Skeletal muscle satellite cell (primary cell): ENCODE results near the gene FAS.

Source experiments
- H3K27me3 ChIP-seq: 2 replicates; pipeline ENCODE4 v1.7.0; 2013; ENCODE audit warnings: low read length; ENCODE audit not compliant: control insufficient read depth, insufficient read depth
- H3K36me3 ChIP-seq: 2 replicates; pipeline ENCODE4 v1.7.0; 2013; ENCODE audit warnings: mild to moderate bottlenecking, control low read depth, low read length; ENCODE audit not compliant: insufficient read depth
- H3K4me1 ChIP-seq: 2 replicates; pipeline ENCODE4 v1.7.0; 2013; ENCODE audit warnings: low read length; ENCODE audit not compliant: control insufficient read depth, insufficient read depth
- H3K4me2 ChIP-seq: 2 replicates; pipeline ENCODE4 v1.7.0; 2013; ENCODE audit warnings: mild to moderate bottlenecking, low read length
- H3K4me3 ChIP-seq: 2 replicates; pipeline ENCODE4 v1.7.0; 2013; ENCODE audit warnings: low read length
- H3K9ac ChIP-seq: 2 replicates; pipeline ENCODE4 v1.7.0; 2013; ENCODE audit warnings: mild to moderate bottlenecking, low read depth, low read length, moderate library complexity
- H3K9me3 ChIP-seq: replicated peaks from 2 replicates; pipeline ENCODE4 v1.7.0; 2013; ENCODE audit warnings: mild to moderate bottlenecking, control low read depth, low read length

Gene FAS

GRCh38 chr10:88954458-88955083 lies 36.0 kb upstream of the FAS start:
- Histone ChIP-seq H3K4me1 (peaks cover 39% of the 10 kb centered on the region), H3K4me2 (no peak overlapping the region), H3K36me3 (no peaks in the 10 kb centered on the region), H3K9ac (no peak overlapping the region), H3K9me3 (no peaks in the 10 kb centered on the region), H3K27me3 (no peaks in the 10 kb centered on the region), H3K4me3 (no peak overlapping the region)

GRCh38 chr10:88957381-88957780 lies 33.2 kb upstream of the FAS start:
- no peak overlapping the region for H3K9ac ChIP-seq
- H3K27me3 ChIP-seq = no peaks in the 10 kb centered on the region
- no peak overlapping the region for H3K4me3 ChIP-seq
- no peak overlapping the region for H3K4me2 ChIP-seq
- H3K4me1 ChIP-seq = peaks cover 16% of the 10 kb centered on the region
- H3K9me3 ChIP-seq = no peaks in the 10 kb centered on the region
- no peaks in the 10 kb centered on the region for H3K36me3 ChIP-seq

GRCh38 chr10:88958721-88959120 lies 31.9 kb upstream of the FAS start:
- peaks cover 5% of the 10 kb centered on the region for H3K4me1 ChIP-seq
- no peaks in the 10 kb centered on the region for H3K27me3 ChIP-seq
- H3K4me3 ChIP-seq = no peak overlapping the region
- H3K36me3 ChIP-seq = no peaks in the 10 kb centered on the region
- no peak overlapping the region for H3K4me2 ChIP-seq
- no peak overlapping the region for H3K9ac ChIP-seq
- no peaks in the 10 kb centered on the region for H3K9me3 ChIP-seq

GRCh38 chr10:88960802-88961201 lies 29.8 kb upstream of the FAS start:
- Histone ChIP-seq H3K36me3 (no peaks in the 10 kb centered on the region), H3K4me1 (peaks cover 5% of the 10 kb centered on the region), H3K27me3 (no peaks in the 10 kb centered on the region), H3K4me3 (no peak overlapping the region), H3K9me3 (no peaks in the 10 kb centered on the region), H3K4me2 (no peak overlapping the region), H3K9ac (no peak overlapping the region)

- Histone ChIP-seq H3K4me2 (no peak overlapping the region), H3K4me1 (peaks cover 5% of the 10 kb centered on the region), H3K9me3 (no peaks in the 10 kb centered on the region), H3K4me3 (no peak overlapping the region), H3K9ac (no peak overlapping the region), H3K36me3 (no peaks in the 10 kb centered on the region), H3K27me3 (no peaks in the 10 kb centered on the region)
Measured at GRCh38 chr10:88961266-88961665, 29.3 kb upstream of the FAS start.

GRCh38 chr10:88962336-88962735 lies 28.3 kb upstream of the FAS start:
- no peaks in the 10 kb centered on the region for H3K36me3 ChIP-seq
- no peak overlapping the region for H3K4me3 ChIP-seq
- no peak overlapping the region for H3K9ac ChIP-seq
- H3K27me3 ChIP-seq = no peaks in the 10 kb centered on the region
- no peaks in the 10 kb centered on the region for H3K9me3 ChIP-seq
- H3K4me2 ChIP-seq = no peak overlapping the region
- H3K4me1 ChIP-seq = peaks cover 5% of the 10 kb centered on the region

GRCh38 chr10:88963318-88963717 lies 27.3 kb upstream of the FAS start:
- H3K9me3 ChIP-seq = no peaks in the 10 kb centered on the region
- no peaks in the 10 kb centered on the region for H3K27me3 ChIP-seq
- no peak overlapping the region for H3K4me2 ChIP-seq
- H3K9ac ChIP-seq = no peak overlapping the region
- H3K36me3 ChIP-seq = no peaks in the 10 kb centered on the region
- peaks cover 5% of the 10 kb centered on the region for H3K4me1 ChIP-seq
- no peak overlapping the region for H3K4me3 ChIP-seq

GRCh38 chr10:88964360-88964759 lies 26.2 kb upstream of the FAS start:
- H3K4me1 ChIP-seq = no peaks in the 10 kb centered on the region

GRCh38 chr10:88964869-88965415 lies 25.7 kb upstream of the FAS start:
- no peaks in the 10 kb centered on the region for H3K36me3 ChIP-seq
- no peak overlapping the region for H3K4me3 ChIP-seq
- no peaks in the 10 kb centered on the region for H3K27me3 ChIP-seq
- H3K4me2 ChIP-seq = no peak overlapping the region
- H3K4me1 ChIP-seq = no peaks in the 10 kb centered on the region
- no peak overlapping the region for H3K9ac ChIP-seq
- H3K9me3 ChIP-seq = no peaks in the 10 kb centered on the region

More at GRCh38 chr10:88964360-88964759, 26.2 kb upstream of the FAS start:
- H3K36me3 ChIP-seq = no peaks in the 10 kb centered on the region
- no peak overlapping the region for H3K9ac ChIP-seq
- no peaks in the 10 kb centered on the region for H3K27me3 ChIP-seq
- H3K4me2 ChIP-seq = no peak overlapping the region
- no peaks in the 10 kb centered on the region for H3K9me3 ChIP-seq
- H3K4me3 ChIP-seq = no peak overlapping the region

- H3K36me3 ChIP-seq = no peaks in the 10 kb centered on the region
- no peaks in the 10 kb centered on the region for H3K9me3 ChIP-seq
Measured at GRCh38 chr10:88966797-88967196, 23.8 kb upstream of the FAS start.

GRCh38 chr10:88968391-88968790 lies 22.2 kb upstream of the FAS start:
- Histone ChIP-seq H3K36me3 (no peaks in the 10 kb centered on the region), H3K27me3 (no peaks in the 10 kb centered on the region), H3K4me3 (no peak overlapping the region), H3K4me1 (peaks cover 5% of the 10 kb centered on the region), H3K9me3 (no peaks in the 10 kb centered on the region), H3K4me2 (peak overlapping the region; percentile 21), H3K9ac (no peak overlapping the region)

More at GRCh38 chr10:88966797-88967196, 23.8 kb upstream of the FAS start:
- Histone ChIP-seq H3K9ac (no peak overlapping the region), H3K4me1 (peaks cover under 1% of the 10 kb centered on the region), H3K27me3 (no peaks in the 10 kb centered on the region), H3K4me3 (no peak overlapping the region), H3K4me2 (no peak overlapping the region)
